ENCODE results near the gene HGF. TPM values are rescaled to one million over a fixed set of nuclear protein-coding genes. Genes with fewer than 3 reads are reported as not detected.

Gene HGF
- total and polyA plus RNA-seq, 10 of the 15 experiments (the other 5 are each of a cell fraction or from before 2014, with no cell fraction given), result 0.10 to 1.7 (median 0.99) TPM

- WGBS (ENCODE audit: insufficient coverage, insufficient replicate concordance, low lambda C conversion rate, missing lambda C conversion rate), result 28% methylated on average over 6 of the region's 6 CpGs
- BruUV-seq (replicated peaks), result no TSS peak
- DNase-seq (ENCODE audit: low read depth, low spot score) (no peak), FAIRE-seq (no peak), ATAC-seq (no peak)
- H3K27ac ChIP-seq (ENCODE audit: control insufficient read depth, insufficient read depth), result no peak overlapping the region
- no peaks in the 10 kb centered on the region for H3K27me3 ChIP-seq (replicated peaks in 1 of 2; ENCODE audit: control insufficient read depth in 2 of 2, insufficient read depth in 2 of 2, low read length in 1 of 2)
- ChIA-PET POLR2A (no interaction called here), RAD21 (ENCODE audit: unreplicated experiment) (no interaction called here), SMC1A (ENCODE audit: uncharacterized antibody, unreplicated experiment) (interaction anchor here (0.7 to 1.4 kb wide), 6 partner anchors 10 to 258 kb away, joined by 3 to 5 read pairs (median 3); no protein-coding TSS in a partner anchor), CTCF (interaction anchor here (1.0 to 1.2 kb wide), 2 partner anchors 9 to 33 kb away, joined by 3 to 4 read pairs; no protein-coding TSS in a partner anchor)
- H3K4me1 ChIP-seq (ENCODE audit: control insufficient read depth, insufficient read depth, low read length), result no peaks in the 10 kb centered on the region
- H4K20me1 ChIP-seq (ENCODE audit: control insufficient read depth, insufficient read depth), result no peaks in the 10 kb centered on the region
- in situ Hi-C loops (cut with MboI) (no loop called here), intact Hi-C loops (cut with micrococcal nuclease; ENCODE audit: unreplicated experiment) (no loop called here)
- TF ChIP-seq ZNF622 (IDR thresholded peaks at IDR 0.05) (no peak), IKZF1 (conservative IDR thresholded peaks at IDR 0.05) (no peak), ZNF207 (IDR thresholded peaks at IDR 0.05; ENCODE audit: borderline replicate concordance) (no peak), BHLHE40 (IDR thresholded peaks at IDR 0.05; ENCODE audit: borderline replicate concordance in 1 of 2, low read depth in 2 of 2, low read length in 1 of 2) (no peak), NFYB (IDR thresholded peaks at IDR 0.05; ENCODE audit: insufficient read depth, low read depth, low read length) (no peak), PKNOX1 (IDR thresholded peaks at IDR 0.05) (no peak), ZNF24 (IDR thresholded peaks at IDR 0.05) (no peak), ZNF384 (IDR thresholded peaks at IDR 0.05; ENCODE audit: borderline replicate concordance, low read depth, low read length) (no peak), POU2F2 (IDR thresholded peaks at IDR 0.05; ENCODE audit: borderline replicate concordance, low read depth, low read length) (no peak), BRCA1 (IDR thresholded peaks at IDR 0.05; ENCODE audit: low read depth, low read length) (no peak), ZNF274 (IDR thresholded peaks at IDR 0.05; ENCODE audit: insufficient read depth, insufficient read length) (no peak), NBN (IDR thresholded peaks at IDR 0.05) (no peak), KLF5 (IDR thresholded peaks at IDR 0.05; ENCODE audit: partially characterized antibody) (no peak), HCFC1 (IDR thresholded peaks at IDR 0.05; ENCODE audit: low read length) (no peak), SIN3A (IDR thresholded peaks at IDR 0.05; ENCODE audit: low read depth, low read length) (no peak), YY1 (IDR thresholded peaks at IDR 0.05; ENCODE audit: low read depth, low read length) (no peak)
- TF ChIP-seq, protein P1, sequence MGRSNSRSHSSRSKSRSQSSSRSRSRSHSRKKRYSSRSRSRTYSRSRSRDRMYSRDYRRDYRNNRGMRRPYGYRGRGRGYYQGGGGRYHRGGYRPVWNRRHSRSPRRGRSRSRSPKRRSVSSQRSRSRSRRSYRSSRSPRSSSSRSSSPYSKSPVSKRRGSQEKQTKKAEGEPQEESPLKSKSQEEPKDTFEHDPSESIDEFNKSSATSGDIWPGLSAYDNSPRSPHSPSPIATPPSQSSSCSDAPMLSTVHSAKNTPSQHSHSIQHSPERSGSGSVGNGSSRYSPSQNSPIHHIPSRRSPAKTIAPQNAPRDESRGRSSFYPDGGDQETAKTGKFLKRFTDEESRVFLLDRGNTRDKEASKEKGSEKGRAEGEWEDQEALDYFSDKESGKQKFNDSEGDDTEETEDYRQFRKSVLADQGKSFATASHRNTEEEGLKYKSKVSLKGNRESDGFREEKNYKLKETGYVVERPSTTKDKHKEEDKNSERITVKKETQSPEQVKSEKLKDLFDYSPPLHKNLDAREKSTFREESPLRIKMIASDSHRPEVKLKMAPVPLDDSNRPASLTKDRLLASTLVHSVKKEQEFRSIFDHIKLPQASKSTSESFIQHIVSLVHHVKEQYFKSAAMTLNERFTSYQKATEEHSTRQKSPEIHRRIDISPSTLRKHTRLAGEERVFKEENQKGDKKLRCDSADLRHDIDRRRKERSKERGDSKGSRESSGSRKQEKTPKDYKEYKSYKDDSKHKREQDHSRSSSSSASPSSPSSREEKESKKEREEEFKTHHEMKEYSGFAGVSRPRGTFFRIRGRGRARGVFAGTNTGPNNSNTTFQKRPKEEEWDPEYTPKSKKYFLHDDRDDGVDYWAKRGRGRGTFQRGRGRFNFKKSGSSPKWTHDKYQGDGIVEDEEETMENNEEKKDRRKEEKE (IDR thresholded peaks at IDR 0.05), result no peak
- TF ChIP-seq, protein P2, sequence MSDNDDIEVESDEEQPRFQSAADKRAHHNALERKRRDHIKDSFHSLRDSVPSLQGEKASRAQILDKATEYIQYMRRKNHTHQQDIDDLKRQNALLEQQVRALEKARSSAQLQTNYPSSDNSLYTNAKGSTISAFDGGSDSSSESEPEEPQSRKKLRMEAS (IDR thresholded peaks at IDR 0.05; ENCODE audit: low read depth, low read length), result no peak
- H3K9ac ChIP-seq (ENCODE audit: control insufficient read depth, insufficient read depth, low read length), result no peak overlapping the region
- no peak overlapping the region for H2AFZ ChIP-seq (ENCODE audit: control insufficient read depth, low read depth, low read length)
- no peaks in the 10 kb centered on the region for H3K36me3 ChIP-seq (ENCODE audit: control insufficient read depth in 2 of 2, insufficient read depth in 2 of 2, low read length in 1 of 2)
- H3K9me3 ChIP-seq (replicated peaks; ENCODE audit: control insufficient read depth, insufficient read depth, low read length), result no peaks in the 10 kb centered on the region
- H3K4me3 ChIP-seq, result no peak overlapping the region
- H3K79me2 ChIP-seq (ENCODE audit: control insufficient read depth, insufficient read depth, low read length), result no peaks in the 10 kb centered on the region
- no peak overlapping the region for H3K4me2 ChIP-seq (ENCODE audit: control insufficient read depth, insufficient read depth)
These were observed 44.1 kb downstream of the HGF start for GRCh38 chr7:81725812-81726127.

Data from GM12878 (cell line).